ENCODE data around the gene SPATA1. TPM values are rescaled to one million over a fixed set of nuclear protein-coding genes. Genes with fewer than 3 reads are reported as not detected.

SPATA1 gene
- total RNA-seq: 0.69 and 0.98 TPM in 2 replicates

DNA sequence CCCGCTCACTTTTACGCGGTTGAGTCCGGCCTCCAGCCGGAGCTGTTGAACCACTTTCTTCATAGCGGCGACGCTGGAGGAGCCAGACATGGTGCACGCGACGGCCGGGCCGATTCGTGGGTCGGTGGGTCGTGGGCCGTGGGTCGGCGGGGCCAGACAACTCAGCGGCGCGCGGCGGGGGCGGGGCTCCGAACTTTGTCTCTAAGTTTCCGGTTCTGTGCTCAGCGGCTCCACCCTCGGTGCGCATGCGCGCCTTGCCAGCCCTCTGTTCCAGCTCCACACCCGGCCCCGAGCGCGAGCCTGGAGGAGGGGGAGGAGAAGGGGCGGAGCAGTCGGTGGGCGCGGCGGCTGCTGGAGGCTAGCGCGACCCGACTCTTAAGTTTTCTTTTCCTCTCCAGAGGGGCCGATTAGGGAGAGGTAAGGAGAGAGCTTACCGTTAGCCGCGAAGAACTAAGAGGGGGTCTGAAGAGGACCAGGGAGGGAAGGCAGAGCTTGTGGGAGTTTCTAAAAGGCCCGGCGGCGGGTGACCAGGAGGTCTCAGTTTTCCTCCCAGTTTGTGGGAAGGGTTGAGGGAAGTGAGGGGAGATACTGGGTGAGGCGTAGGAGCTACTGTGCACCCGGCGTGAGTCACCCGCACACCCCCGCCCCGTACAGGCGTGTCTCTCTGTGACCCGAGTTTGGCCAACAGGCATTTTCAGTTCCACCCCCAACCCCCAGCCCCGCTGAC, at the start of gene SPATA1, which contains the start of gene GNG5:
Gene SPATA1 (plus strand): TSS at position 385 of the 727 bp plus-strand sequence. CDS start 9,974 bp downstream, outside the sequence.
Gene GNG5 (minus strand): TSS at position 580 of the 727 bp plus-strand sequence. CDS start 490 bp downstream, at position 90.
- H3K36me3 Mint-ChIP-seq (ENCODE audit: low read depth): peaks cover 35% of the 10 kb centered on the region
- H3K4me1 Mint-ChIP-seq: peaks cover 41% of the 10 kb centered on the region
- intact Hi-C loops (cut with micrococcal nuclease): loop anchor here (1.0 to 5.0 kb wide), 8 partner anchors 27 to 771 kb away; partner anchors contain the start of genes BCL10, PRKACB, RPF1 and SSX2IP
- H3K27me3 Mint-ChIP-seq: no peaks in the 10 kb centered on the region
- peak within 1 kb of the TSS; percentile 99 for H3K27ac Mint-ChIP-seq
- H3K4me3 Mint-ChIP-seq: peak within 1 kb of the TSS; percentile 99
- peak; percentile 99 for DNase-seq
- H3K9me3 Mint-ChIP-seq: peaks cover 12% of the 10 kb centered on the region

- no peaks in the 10 kb centered on the region for H3K9me3 Mint-ChIP-seq
- DNase-seq: no peak
- intact Hi-C loops (cut with micrococcal nuclease): no loop called here
Observed at GRCh38 chr1:84462118-84462517, 44.1 kb upstream of the SPATA1 start.

DNA sequence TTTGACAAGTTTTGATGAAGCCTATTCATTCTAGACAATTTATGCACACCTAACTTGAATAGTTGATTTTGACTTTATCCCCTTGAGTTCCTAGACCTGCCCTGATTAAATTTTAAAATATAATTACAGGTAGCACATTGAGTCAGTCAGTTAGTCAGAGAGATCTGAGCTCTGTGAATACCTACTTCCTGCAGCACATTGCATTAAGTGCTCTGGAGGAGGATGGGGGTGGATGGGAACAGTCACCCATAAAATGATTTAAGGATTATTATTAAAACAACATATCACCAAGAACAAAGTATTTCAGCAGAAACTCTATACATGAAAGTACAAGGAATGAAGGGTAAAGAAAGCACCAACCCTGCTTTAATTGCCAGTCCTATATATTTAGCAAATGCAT, 38.9 kb upstream of the SPATA1 start:
- Mint-ChIP-seq H3K27me3 (peaks cover 51% of the 10 kb centered on the region), H3K36me3 (ENCODE audit: low read depth) (no peaks in the 10 kb centered on the region), H3K27ac (no peak overlapping the region), H3K9me3 (no peaks in the 10 kb centered on the region), H3K4me3 (no peak overlapping the region), H3K4me1 (no peaks in the 10 kb centered on the region)
- intact Hi-C loops (cut with micrococcal nuclease): no loop called here
- DNase-seq: no peak

More at GRCh38 chr1:84462118-84462517, 44.1 kb upstream of the SPATA1 start:
- H3K27ac Mint-ChIP-seq: no peak overlapping the region
- no peaks in the 10 kb centered on the region for H3K36me3 Mint-ChIP-seq (ENCODE audit: low read depth)
- H3K27me3 Mint-ChIP-seq: peaks cover 32% of the 10 kb centered on the region
- H3K4me1 Mint-ChIP-seq: no peaks in the 10 kb centered on the region
- H3K4me3 Mint-ChIP-seq: no peak overlapping the region

DNA sequence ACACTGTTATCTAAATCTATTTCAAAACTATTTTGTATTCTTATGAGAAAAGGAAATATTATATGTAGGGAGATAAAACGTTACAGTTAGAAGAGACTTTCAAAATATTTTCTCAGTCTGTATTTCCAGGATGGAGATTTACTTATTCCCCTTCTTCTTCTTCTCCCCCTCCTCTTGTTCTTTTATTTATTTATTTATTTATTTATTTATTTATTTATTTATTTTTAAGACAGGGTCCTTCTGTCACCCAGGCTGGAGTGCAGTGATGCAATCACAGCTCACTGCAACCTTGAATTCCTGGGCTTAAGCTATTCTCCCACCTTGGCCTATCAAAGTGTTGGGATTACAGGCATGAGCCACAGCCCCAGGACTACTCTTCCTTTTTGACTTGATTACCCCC, 30.0 kb upstream of the SPATA1 start:
- H3K4me1 Mint-ChIP-seq: peaks cover 11% of the 10 kb centered on the region
- H3K36me3 Mint-ChIP-seq (ENCODE audit: low read depth): peaks cover 7% of the 10 kb centered on the region
- DNase-seq: no peak
- intact Hi-C loops (cut with micrococcal nuclease): loop anchor here (5.0 kb wide), 1 partner anchor 34 kb away; no protein-coding TSS in a partner anchor
- H3K9me3 Mint-ChIP-seq: peaks cover 15% of the 10 kb centered on the region
- H3K4me3 Mint-ChIP-seq: no peak overlapping the region
- peaks cover 35% of the 10 kb centered on the region for H3K27me3 Mint-ChIP-seq
- no peak overlapping the region for H3K27ac Mint-ChIP-seq

DNA sequence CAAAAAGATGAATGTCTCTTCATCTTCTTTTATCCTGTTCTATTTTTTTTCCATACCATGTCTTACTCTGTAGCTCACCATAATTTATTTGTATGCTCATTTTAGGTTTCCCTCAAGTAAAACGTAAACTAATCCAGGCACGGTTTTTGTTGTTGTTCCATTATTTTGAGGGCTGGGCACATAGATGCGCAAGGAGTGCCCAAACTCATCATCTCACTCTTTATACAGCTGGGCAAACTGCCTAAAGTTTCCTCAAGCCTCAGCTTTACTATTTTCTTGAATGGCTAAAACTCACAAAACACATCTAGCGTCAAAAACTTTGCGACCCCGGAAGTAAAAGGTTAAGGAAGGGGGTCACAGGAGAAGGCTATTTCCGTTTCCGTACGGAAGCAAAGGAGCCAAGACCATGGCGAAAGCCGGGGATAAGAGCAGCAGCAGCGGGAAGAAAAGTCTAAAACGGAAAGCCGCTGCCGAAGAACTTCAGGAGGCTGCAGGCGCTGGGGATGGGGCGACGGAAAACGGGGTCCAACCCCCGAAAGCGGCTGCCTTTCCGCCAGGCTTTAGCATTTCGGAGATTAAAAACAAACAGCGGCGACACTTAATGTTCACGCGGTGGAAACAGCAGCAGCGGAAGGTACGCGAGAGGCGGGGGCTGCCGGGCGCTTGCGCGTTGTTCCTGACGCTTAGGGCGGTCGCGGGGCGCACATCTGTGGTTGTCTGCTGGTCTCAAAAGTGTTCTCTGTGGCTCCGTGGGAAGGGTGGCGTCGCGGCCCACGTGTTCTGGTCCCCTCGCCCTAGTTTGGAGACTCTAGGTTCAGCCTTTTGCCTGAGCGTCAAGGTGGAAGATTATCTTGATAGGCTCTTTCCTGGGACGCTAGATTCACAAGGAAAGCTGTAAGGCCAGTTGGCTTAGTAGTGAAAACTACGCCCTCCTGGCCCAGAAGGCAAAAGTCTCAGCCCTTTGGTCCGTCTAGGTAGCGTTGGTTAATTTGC, 27.0 kb upstream of the SPATA1 start, which contains the start of gene RPF1:
Gene RPF1 (plus strand): TSS at position 391 of the 993 bp plus-strand sequence. CDS start 16 bp downstream, at position 407.
- peaks cover 26% of the 10 kb centered on the region for H3K4me1 Mint-ChIP-seq
- H3K4me3 Mint-ChIP-seq: peak within 1 kb of the TSS; percentile 96
- H3K36me3 Mint-ChIP-seq (ENCODE audit: low read depth): peaks cover 33% of the 10 kb centered on the region
- H3K9me3 Mint-ChIP-seq: peaks cover 15% of the 10 kb centered on the region
- DNase-seq: peak; percentile 93
- peak within 1 kb of the TSS; percentile 97 for H3K27ac Mint-ChIP-seq
- H3K27me3 Mint-ChIP-seq: peaks cover 20% of the 10 kb centered on the region
- intact Hi-C loops (cut with micrococcal nuclease): loop anchor here (1.0 to 5.0 kb wide), 5 partner anchors 27 to 211 kb away; partner anchors contain the start of genes CTBS, GNG5, SPATA1 and SSX2IP

DNA sequence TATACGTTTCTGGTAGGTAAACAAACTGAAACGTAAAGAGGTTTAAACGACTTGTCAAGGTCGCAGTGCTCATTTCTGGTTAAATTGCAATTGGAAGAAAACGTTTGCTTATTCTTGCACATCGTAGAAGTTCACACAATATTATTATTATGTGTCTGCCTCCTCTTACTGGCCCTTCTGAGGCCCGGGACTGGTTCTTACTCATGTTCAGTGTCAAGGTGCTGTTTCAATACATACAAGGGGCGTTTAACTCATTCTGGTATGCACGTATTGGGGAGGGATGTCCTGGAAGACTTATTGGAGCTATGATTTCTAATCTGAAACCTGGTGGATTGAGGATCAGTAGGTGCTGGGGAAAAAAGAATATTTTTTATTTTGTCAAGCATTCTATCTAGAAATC, 26.2 kb upstream of the SPATA1 start:
- Mint-ChIP-seq H3K27ac (peak overlapping the region; percentile 97), H3K4me3 (peak overlapping the region; percentile 96), H3K4me1 (peaks cover 26% of the 10 kb centered on the region), H3K9me3 (peaks cover 15% of the 10 kb centered on the region), H3K27me3 (peaks cover 14% of the 10 kb centered on the region), H3K36me3 (ENCODE audit: low read depth) (peaks cover 39% of the 10 kb centered on the region)
- intact Hi-C loops (cut with micrococcal nuclease): loop anchor here (1.0 to 5.0 kb wide), 5 partner anchors 26 to 210 kb away; partner anchors contain the start of genes CTBS, GNG5, SPATA1 and SSX2IP
- DNase-seq: no peak

DNA sequence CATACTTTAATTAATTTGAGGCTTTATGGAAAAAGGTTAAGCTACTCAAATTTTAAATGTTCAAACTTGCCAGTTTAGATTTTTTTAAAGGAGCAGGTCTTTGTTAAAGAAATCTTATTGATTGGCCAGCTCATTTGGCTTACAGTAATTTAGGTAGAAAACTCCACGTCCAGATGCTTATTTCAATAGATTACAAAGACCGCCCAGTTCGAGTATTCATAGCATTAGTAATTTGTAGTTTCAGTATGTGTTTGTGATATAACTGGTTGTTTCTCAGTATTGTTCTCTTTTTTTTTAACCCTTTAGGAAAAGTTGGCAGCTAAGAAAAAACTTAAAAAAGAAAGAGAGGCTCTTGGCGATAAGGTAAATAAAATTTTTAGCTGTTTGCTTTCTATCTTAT, 25.5 kb upstream of the SPATA1 start:
- DNase-seq: no peak
- H3K27me3 Mint-ChIP-seq: peaks cover 9% of the 10 kb centered on the region
- H3K27ac Mint-ChIP-seq: no peak overlapping the region
- H3K4me3 Mint-ChIP-seq: peak overlapping the region; percentile 58
- peaks cover 43% of the 10 kb centered on the region for H3K36me3 Mint-ChIP-seq (ENCODE audit: low read depth)
- peaks cover 26% of the 10 kb centered on the region for H3K4me1 Mint-ChIP-seq
- peaks cover 15% of the 10 kb centered on the region for H3K9me3 Mint-ChIP-seq
- intact Hi-C loops (cut with micrococcal nuclease): no loop called here

GRCh38 chr1:84481317-84481716, 24.9 kb upstream of the SPATA1 start:
- H3K4me3 Mint-ChIP-seq: peak overlapping the region; percentile 37
- DNase-seq: no peak
- no peak overlapping the region for H3K27ac Mint-ChIP-seq
- peaks cover 6% of the 10 kb centered on the region for H3K27me3 Mint-ChIP-seq
- H3K9me3 Mint-ChIP-seq: peaks cover 18% of the 10 kb centered on the region
- H3K4me1 Mint-ChIP-seq: peaks cover 29% of the 10 kb centered on the region
- intact Hi-C loops (cut with micrococcal nuclease): no loop called here
- peaks cover 48% of the 10 kb centered on the region for H3K36me3 Mint-ChIP-seq (ENCODE audit: low read depth)

DNA sequence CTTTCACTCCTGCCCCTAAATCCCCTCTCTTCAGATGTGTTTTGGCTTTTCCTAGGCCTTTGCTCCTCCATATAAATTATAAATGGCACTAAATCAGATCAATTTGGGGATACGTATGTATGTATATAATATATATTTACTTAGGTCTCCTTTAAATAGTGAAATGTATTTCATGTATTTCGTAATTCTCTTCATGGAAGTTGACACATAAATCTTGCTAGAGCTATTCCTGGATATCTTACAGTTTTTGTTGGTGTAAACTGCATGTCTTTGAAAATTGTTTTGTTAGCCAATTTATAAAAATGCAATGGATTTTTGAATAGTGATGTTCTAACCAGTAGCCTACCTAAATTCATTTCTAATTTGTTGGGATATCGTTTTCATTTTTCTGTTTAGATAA, 18.1 kb upstream of the SPATA1 start:
- peaks cover 3% of the 10 kb centered on the region for H3K9me3 Mint-ChIP-seq
- intact Hi-C loops (cut with micrococcal nuclease): no loop called here
- H3K36me3 Mint-ChIP-seq (ENCODE audit: low read depth): peaks cover 60% of the 10 kb centered on the region
- H3K4me1 Mint-ChIP-seq: peaks cover 21% of the 10 kb centered on the region
- no peaks in the 10 kb centered on the region for H3K27me3 Mint-ChIP-seq
- H3K4me3 Mint-ChIP-seq: no peak overlapping the region
- no peak overlapping the region for H3K27ac Mint-ChIP-seq
- no peak for DNase-seq

- peaks cover 3% of the 10 kb centered on the region for H3K9me3 Mint-ChIP-seq
- H3K27me3 Mint-ChIP-seq: no peaks in the 10 kb centered on the region
- no peak overlapping the region for H3K27ac Mint-ChIP-seq
- DNase-seq: peak; percentile 23
- intact Hi-C loops (cut with micrococcal nuclease): no loop called here
- H3K4me3 Mint-ChIP-seq: no peak overlapping the region
- peaks cover 56% of the 10 kb centered on the region for H3K36me3 Mint-ChIP-seq (ENCODE audit: low read depth)
- H3K4me1 Mint-ChIP-seq: peaks cover 22% of the 10 kb centered on the region
Observed at GRCh38 chr1:84489766-84490165, 16.4 kb upstream of the SPATA1 start.

GRCh38 chr1:84492726-84493125, 13.5 kb upstream of the SPATA1 start:
- H3K4me3 Mint-ChIP-seq: no peak overlapping the region
- no peak overlapping the region for H3K27ac Mint-ChIP-seq
- DNase-seq: peak; percentile 47
- no peaks in the 10 kb centered on the region for H3K27me3 Mint-ChIP-seq
- H3K4me1 Mint-ChIP-seq: peaks cover 16% of the 10 kb centered on the region
- H3K36me3 Mint-ChIP-seq (ENCODE audit: low read depth): peaks cover 54% of the 10 kb centered on the region
- intact Hi-C loops (cut with micrococcal nuclease): no loop called here
- no peaks in the 10 kb centered on the region for H3K9me3 Mint-ChIP-seq

DNA sequence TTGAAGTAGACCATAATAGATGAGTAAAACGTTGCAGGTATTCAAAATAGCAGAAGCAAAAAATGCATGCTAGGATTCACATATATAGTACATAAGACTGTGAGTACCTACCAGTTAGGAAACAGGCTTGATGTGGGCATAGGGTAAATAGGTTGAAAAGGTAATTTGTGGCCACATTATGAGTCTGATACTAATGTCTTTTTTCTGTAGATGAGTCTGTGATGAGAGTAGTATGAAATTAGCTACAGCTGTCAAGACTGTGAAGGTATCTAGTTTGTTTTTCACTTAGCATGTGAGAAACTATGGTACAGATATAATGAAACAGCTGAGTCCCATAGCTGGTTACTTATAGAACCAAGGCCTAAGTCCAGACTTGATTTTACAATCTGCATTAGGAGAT, 12.4 kb upstream of the SPATA1 start:
- no peak overlapping the region for H3K27ac Mint-ChIP-seq
- H3K9me3 Mint-ChIP-seq: no peaks in the 10 kb centered on the region
- intact Hi-C loops (cut with micrococcal nuclease): no loop called here
- DNase-seq: peak; percentile 19
- peaks cover 61% of the 10 kb centered on the region for H3K36me3 Mint-ChIP-seq (ENCODE audit: low read depth)
- peaks cover 17% of the 10 kb centered on the region for H3K4me1 Mint-ChIP-seq
- H3K4me3 Mint-ChIP-seq: no peak overlapping the region
- no peaks in the 10 kb centered on the region for H3K27me3 Mint-ChIP-seq

DNA sequence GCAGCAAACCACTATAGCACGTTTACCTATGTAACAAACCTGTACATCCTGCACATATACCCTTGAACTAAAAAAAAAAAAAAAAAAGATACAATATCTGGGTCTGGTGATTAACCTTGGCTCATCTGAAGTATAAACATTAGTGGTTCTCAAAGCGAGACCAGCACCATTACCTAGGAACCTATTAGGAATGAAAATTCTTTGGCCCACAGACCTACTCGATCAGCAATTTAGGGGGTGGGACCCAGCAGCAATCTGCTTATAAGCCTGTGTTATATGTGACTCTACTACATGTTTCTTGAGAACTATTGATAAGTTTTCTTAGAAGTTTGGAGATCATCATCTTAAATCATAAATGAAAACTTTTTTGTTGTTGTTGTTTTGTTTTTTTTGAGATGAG, 9.7 kb upstream of the SPATA1 start:
- peaks cover 63% of the 10 kb centered on the region for H3K36me3 Mint-ChIP-seq (ENCODE audit: low read depth)
- H3K4me1 Mint-ChIP-seq: peaks cover 16% of the 10 kb centered on the region
- no peaks in the 10 kb centered on the region for H3K9me3 Mint-ChIP-seq
- H3K27me3 Mint-ChIP-seq: no peaks in the 10 kb centered on the region
- DNase-seq: peak; percentile 37
- no peak overlapping the region for H3K27ac Mint-ChIP-seq
- H3K4me3 Mint-ChIP-seq: no peak overlapping the region
- intact Hi-C loops (cut with micrococcal nuclease): no loop called here
